Measurements from ENCODE around the gene TRABD2A.
"Not testable (repeated sequence)": the region's sequence is repeated elsewhere in the genome, so short reads cannot be mapped to it uniquely, and the experiment has no call there.

The TRABD2A gene

DNA sequence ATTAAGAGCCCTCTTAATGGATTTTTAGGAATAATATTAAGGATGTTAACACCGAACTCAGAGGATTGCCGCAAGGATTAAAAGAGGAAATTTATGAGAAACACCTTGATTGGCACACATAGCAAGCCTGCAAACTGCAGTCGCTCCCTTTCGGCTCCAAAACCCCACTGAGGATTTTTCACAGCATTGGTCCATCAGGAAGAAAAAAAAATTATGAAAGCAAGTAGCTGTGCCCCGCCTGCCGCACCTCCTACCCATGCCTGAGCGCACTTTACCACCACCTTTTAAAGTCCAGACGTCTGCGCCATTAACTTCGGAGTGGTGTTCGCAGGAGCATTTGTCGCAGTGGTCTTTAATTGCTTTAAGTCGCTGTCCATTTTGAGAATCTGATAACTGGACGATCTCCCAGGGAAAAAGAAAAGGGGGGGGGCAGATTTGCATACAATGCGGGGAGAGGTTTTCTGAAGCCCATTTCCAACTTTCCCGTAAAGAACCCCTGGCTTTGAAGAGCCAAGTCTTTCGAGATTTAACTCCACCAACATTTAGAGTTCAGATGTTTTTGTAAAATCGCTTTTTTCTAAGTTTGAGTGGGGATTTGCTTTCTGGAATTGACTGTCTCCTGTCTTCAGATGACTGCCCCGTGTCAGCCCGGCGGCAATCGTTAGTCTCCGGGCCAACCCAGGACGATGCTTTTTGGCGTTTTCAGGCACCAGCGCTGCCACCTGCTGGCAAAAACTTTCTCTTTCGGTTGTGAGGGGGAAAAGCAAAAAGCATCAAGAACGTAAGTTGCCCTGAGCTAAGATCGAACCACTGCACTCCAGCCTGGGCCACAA lies 913 bp upstream of the TRABD2A start:
- DNase-seq (ENCODE audit: low read depth in 1 of 2, low spot score in 1 of 2) = peak; percentile 74

DNA sequence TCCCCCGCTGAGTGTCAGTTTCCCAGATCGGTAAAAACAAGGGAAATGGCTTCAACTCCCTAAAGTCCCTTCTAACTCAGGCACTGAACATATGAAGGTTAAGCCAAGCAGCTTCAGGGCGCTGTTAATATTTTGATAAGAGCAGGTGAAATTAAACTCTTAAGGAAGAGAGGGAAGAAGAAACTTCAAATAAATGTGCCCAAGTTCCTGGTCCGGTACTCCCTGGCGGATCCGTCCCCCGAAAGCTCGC lies 564 bp downstream of the TRABD2A start:
- no peak for DNase-seq (ENCODE audit: low read depth in 1 of 2, low spot score in 1 of 2)

DNA sequence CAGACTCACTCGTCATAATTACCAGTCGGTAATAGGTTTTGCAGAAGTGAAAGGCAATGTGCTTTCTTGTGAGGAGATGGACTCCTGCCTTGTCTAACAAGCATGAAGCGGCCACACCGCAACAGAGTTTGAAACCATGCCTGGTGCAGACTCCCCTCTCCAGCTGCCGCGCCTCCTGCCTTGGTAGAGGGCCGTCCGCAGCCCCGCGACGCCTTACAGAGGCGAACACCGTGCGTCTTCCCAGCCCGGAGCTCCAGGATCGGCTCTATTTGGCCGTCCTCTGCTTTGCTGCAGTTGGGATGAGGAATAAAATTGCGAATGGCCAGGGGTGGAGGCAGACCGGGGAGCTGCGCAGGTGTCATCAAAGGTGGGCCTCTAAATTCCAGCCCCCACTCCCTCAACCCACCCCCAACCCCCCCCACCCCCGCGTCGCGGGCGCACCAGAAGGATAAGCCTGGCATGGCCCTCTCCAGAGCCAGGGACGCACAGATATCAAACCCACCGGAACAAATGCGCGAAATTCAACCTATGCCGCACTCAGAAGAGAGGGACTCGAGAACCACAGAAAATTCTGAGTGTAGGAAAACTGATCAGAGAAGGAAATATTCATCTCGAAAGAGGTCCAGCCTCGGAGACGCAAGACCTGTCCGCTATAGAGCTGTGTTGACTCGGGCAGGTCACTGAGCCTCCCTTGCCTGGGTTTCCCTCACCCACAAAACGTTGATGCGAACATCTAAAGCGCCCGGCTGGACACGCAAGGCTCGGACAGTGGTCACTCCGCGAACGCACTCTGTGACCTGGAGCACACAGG lies 1.1 kb downstream of the TRABD2A start:
- no peak for DNase-seq (ENCODE audit: low read depth in 1 of 2, low spot score in 1 of 2)

DNA sequence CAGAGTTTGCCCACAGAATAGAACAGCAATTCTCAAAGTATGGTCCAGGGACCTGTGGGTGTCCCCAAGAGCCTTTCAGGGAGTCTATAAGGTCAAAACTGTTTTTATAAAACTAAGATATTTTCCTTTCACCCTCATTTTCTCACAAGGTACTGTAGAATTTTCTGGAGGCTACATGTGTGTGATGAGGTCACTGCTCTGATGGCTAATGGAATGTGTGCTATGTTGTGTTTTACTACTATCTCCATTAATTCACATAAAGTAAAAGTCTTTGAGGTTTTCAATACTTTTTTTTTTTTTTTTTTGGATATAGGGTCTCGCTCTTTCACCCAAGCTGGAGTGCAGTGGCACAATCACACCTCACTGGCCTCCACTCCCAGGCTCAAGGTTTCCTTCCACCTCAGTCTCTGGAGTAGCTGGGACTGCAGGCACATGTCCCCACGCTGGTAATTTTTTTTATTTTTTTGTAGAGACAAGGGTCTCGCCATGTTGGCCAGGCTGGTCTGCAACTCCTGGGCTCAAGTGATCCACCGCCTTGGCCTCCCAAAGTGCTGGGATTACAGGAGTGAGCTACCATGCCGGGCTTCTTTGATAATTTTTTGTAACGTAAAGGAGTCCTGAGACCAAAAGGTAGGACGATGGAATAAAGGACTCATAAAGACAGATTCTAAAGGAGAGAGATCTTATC lies 1.8 kb downstream of the TRABD2A start:
- no peak for DNase-seq (ENCODE audit: low read depth in 1 of 2, low spot score in 1 of 2)

DNA sequence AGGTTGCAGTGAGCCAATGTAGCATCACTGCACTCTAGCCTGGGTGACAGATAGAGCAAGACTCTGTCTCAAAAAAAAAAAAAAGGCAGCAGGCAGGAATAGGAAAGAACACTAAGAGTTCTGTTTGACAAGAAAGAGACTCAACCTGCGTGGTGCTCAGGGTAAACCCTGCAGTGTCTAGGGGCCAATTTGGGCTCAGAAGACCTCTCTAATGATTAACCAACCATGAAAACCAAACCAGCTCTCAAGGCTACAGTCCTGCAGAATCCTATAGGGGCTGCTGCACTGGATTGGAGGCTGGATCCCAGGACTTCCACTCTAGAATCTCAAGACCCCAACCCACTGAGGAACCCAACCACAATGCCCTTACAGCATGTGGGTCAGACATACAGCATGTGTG lies 2.4 kb downstream of the TRABD2A start:
- no peak for DNase-seq (ENCODE audit: low read depth in 1 of 2, low spot score in 1 of 2)

DNA sequence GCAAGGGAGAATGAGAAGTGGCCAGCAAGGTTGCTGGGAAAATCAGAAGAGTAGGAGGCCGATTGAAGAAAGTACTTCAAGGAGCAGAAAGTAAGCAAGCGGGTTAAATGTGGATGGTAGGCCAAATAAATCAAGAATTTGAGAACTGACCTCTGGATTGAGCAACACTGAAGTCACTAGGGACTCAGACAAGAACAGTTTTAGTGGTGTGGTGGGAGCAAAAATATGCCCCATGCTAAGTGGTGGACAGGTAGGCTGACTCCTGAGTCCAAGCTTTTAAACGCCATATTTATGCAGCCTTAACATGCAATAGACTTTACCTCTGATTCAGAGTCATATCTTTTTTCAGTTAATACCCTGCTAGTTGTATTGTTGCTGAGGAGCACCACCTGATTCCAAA lies 4.5 kb downstream of the TRABD2A start:
- no peak for DNase-seq (ENCODE audit: low read depth in 1 of 2, low spot score in 1 of 2)

DNA sequence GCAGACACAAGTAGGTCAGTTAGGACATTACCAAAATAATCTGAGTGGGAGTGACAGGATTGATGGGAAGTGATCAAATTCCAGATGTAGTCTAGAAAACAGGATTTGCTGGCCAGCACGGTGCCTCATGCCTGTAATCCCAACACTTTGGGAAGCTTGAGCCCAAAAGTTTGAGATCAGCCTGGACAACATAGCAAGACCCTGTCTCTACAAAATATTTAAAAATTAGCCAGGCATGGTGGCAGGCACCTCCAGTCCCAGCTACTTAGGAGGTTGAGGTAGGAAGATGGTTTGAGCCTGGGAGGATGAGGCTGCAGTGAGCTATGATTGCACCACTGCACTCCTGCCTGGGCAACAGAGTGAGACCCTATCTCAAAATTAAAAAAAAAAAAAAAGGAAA lies 5.3 kb downstream of the TRABD2A start:
- DNase-seq (ENCODE audit: low read depth in 1 of 2, low spot score in 1 of 2) = not testable (repeated sequence)

DNA sequence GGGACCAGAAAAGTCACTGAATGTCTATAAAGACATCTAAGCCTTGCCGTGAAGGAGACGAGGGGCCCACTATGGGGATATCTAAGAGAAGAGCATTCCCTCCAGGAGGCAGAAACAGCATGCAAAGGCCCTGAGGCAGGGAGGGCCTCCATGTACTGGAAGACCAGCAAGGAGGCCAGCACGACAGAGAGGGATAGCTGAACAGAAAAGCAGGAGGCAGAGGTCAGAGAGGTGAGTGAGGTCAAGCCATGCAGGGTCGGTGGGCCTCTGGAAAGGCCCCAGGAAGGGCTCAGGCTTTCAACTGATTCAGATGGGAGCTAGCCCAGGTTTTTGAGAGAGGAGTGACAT lies 5.7 kb downstream of the TRABD2A start:
- no peak for DNase-seq (ENCODE audit: low read depth in 1 of 2, low spot score in 1 of 2)

DNA sequence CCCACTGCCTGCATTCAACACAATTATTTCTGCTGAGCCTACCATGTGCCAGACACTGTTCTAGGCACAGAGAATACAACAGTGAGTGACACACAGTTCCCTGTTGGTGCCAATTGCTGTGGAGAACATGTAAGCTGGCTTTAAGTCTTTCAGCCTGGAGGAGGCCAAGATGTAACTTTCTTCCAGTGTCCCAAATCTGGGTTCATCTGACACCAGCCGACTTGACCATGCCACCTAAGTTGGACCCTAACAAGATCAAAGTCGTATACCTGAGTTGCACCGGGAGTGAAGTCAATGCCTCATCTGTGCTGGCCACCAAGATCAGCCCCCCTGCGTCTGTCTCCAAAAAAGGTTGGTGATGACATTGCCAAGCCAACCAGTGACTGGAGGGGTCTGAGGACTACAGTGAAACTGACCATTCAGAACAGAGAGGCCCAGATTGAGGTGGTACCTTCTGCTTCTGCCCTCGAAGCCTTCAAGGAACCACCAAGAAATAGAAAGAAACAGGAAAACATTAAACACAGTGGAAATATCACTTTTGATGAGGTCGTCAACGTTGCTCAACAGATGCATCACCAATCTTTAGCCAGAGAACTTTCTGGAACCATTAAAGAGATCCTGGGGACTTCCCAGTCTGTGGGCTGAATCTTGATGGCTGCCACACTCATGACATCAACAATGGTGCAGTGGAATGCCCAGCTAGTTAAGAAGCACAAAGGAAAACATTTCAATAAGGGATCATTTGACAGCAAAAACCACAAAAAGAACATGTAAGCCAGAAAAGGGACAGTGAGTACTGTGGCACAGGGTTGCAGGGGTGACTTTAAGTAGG lies 6.3 kb downstream of the TRABD2A start:
- no peak for DNase-seq (ENCODE audit: low read depth in 1 of 2, low spot score in 1 of 2)

DNA sequence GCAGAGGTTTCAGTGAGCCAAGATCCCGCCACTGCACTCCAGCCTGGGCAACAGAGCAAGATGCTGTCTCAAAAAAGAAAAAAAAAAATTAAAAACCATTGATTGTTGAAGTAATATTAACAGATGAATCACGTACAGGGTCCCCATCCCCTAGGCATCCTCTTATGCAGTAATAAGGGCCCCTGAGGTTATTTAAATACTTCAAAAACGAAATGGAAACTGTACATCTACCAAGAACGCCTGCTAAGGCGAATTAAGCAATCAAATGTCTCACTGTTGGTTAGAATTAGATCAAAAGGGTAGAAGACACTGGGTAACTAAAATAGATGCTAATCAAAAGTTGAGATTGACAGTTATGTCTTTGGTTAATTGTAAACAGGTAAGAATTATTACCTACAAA lies 7.5 kb downstream of the TRABD2A start:
- DNase-seq (ENCODE audit: low read depth in 1 of 2, low spot score in 1 of 2) = no peak

DNA sequence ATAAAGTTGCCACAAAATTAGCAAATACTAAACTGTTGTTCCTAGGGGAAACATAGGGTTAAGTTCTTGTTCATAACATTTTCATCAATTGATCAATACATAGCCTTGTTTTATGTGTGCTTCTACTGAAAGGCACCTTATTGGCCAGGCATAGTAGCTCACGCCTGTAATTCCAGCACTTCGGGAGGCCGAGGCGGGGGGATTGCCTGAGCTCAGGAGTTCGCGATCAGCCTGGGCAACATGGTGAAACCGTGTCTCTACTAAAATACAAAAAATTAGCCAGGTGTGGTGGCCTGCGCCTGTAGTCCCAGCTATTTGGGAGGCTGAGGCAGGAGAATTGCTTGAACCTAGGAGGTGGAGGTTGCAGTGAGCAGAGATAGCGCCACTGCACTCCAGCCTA lies 8.2 kb downstream of the TRABD2A start:
- not testable (repeated sequence) for DNase-seq (ENCODE audit: low read depth in 1 of 2, low spot score in 1 of 2)

DNA sequence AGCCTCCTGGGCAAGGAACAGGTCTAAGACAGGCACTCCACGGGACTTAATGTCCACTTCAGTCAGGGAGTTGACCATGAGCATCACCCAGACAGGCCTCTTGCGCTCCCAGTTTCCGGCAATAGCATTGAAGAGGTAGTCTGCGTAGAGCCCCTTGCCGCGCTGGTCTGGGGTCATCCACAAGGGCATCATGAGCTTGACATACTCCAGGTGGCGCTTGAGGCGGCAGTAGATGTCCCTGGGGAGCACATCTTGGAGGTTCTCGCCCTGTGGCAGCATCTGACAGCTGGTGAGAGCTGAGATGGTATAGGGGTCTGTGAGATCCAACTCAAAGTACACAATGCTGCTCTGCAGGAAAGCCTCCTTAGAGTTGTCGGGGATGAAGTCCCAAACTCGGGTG lies 10.6 kb downstream of the TRABD2A start:
- DNase-seq (ENCODE audit: low read depth in 1 of 2, low spot score in 1 of 2) = no peak

DNA sequence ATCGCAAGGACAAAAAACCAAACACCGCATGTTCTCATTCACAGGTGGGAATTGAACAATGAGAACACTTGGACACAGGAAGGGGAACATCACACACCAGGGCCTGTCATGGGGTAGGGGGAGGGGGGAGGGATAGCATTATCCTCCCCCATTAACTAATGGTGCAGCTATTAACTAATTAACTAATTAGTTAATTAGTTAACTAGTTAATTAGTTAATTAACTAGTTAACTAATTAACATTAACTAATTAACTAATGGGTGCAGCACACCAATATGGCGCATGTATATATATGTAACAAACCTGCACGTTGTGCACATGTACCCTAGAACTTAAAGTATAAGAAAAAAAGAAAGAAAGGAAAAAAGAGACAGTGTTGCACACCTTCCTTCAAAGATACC lies 12.6 kb downstream of the TRABD2A start:
- DNase-seq (ENCODE audit: low read depth in 1 of 2, low spot score in 1 of 2) = not testable (repeated sequence)

DNA sequence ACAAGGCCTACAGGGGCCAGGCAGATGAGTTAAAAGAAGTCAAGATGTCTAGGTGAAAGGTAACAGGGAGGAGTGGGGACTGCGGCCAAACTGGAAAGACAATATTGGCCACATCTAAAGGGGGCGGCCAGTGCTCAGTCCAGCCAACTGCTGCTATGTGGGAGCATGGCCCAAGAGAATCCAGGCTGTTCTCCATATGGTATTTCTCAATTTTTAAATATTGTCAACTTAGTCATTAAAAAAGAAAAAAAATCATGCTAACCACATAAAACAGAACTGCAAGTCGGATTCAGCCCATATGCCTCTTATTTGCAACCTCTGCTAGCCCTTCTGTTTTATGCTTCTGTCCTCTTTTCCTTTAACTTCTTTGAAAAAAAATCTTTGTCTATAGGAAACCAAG lies 14.8 kb downstream of the TRABD2A start:
- DNase-seq (ENCODE audit: low read depth in 1 of 2, low spot score in 1 of 2) = no peak

DNA sequence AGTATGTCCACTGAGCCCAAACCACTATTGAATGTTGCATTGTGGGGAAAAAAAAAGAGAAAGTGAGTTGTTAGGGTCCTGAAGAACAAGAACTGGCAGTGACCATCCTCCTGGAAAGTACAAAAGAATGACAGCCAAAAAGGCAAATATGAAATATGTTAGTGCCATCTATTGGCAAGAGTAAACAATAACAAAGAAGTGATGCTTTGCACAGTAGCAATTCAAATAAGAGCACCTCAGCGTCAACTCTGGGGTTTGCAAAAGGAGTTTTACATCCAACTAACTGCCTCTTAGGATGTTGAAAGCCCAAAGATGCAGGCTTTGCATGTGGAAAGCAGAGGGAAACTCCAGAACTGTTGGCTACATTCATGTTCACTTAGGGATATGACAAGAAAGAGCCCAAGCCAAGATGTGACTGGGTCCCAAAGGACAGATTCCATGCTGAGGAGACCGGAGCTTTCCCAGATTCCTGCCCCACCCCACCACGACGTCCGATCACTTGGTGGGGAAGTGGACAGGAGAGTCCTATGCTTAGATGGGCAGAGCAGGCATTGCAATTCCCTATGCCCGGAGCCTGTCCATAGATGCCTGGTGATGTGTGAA lies 15.6 kb downstream of the TRABD2A start:
- DNase-seq (ENCODE audit: low read depth in 1 of 2, low spot score in 1 of 2) = no peak

DNA sequence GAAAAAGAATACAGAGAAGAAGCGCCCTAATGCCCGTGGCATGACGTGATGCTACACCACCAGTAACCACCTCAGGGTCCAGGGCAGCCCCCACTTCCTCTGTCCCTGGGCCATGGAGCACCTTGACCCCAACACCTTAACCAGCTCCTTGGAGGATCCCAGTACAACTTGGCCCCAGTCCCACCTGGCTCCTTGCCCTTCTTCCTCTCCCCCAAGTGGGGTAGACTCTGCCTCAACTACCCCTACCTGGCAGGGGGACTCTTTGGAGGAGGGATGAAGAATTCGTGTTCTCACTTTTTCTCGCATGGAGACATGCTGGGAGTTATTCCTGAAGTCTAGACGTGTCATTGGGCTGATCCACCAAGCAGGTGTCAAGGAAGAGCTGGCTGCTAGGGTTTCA lies 18.9 kb downstream of the TRABD2A start:
- DNase-seq (ENCODE audit: low read depth in 1 of 2, low spot score in 1 of 2) = no peak

DNA sequence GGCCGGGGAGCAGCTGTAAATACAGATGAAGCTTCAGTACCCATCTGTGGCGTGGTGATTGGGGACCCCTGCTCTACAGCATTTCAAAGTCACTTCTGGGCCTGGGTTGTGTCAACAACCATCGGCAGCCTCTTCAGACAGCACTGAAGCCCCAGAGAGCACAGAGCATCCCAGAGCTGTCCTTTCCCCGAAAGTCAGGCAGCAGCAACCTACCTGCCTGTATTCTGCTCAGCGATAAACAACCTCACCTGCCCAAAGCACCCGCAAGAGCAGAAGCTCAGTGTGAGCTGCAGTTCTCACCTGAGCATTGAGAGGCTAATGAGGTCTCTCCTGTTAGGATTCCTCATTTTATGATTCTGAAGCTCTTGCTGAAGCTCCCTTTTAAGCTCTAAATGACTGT lies 19.3 kb downstream of the TRABD2A start:
- no peak for DNase-seq (ENCODE audit: low read depth in 1 of 2, low spot score in 1 of 2)

DNA sequence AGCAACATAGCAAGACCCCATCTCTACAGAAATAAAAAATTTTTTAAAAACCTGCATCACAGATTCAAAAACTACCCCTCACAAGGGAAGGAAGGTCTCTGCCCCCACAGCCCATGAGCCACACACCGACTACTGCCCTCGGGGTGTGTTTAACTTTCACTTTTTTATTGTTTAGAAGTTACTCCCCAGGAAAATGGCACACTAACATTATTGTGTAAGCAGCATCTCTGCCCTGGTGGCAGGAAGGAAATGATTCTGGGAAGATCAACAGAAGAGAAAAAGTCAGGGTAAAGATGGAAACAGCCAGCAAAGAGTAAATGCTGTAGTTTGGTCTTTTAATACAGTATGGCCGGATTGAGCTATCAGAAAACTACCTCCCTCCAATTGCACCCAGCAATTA lies 21.9 kb downstream of the TRABD2A start:
- DNase-seq (ENCODE audit: low read depth in 1 of 2, low spot score in 1 of 2) = no peak

DNA sequence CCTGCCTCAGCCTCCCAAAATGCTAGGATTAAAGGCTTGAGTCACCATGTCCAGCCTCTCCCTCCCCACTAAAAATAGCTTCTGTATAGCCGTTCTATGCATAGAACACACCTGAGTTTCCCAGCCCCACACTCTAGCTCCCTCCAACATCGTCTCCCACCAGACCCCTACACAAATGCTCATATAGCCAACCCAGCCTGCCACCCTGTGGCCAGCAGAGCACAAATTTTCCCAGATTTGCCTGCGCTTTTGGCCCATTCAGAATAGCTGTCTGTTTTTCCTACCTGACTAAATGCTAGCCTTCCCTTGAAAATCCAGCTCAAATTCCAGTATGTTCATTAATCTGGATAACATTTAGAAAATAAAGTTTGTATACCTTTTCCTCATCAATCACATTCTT lies 22.8 kb downstream of the TRABD2A start:
- no peak for DNase-seq (ENCODE audit: low read depth in 1 of 2, low spot score in 1 of 2)

DNA sequence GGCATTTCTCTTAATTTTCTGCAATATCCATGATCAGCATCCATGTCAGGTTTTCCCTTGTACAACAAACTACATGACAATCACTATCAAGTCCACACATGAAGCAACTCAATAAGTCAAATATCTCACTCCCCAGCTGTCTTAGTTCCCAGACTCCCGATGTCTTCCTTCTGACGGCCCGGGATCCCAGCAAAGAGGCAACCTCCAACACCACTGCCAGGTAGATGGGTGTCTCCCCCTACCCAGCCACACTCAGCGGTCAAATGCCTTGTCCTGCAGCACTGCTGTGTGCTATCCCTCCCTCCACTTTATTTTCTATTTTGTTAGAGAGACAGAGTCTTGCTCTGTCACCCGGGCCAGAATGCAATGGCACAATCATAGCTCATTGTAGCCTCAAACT lies 23.3 kb downstream of the TRABD2A start:
- no peak for DNase-seq (ENCODE audit: low read depth in 1 of 2, low spot score in 1 of 2)

DNA sequence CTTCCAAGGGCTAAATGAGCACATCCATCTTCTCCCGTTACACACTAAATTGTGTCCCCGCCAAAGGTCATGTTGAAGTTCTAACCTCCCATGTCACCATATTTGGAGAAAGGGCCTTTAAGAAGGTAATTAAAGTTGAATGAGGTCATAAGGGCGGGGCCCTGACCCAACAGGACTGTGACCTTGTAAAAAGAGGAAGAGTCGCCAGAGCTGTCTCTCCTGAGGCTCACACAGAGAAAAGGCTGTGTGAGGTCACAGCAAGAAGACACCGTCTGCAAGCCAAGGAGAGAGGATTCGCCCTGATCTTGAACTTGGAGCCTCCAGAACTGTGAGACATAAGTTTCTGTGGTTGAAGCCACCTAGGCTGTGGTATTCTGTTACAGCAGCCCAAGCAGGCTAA lies 24.1 kb downstream of the TRABD2A start:
- DNase-seq (ENCODE audit: low read depth in 1 of 2, low spot score in 1 of 2) = no peak

All from stimulated activated CD4-positive, alpha-beta T cell treated with anti-CD3 and anti-CD28 coated beads, Interleukin-15, amount 100 ng/mL, for 1 hour (primary cell).